GM12891 (cell line): ENCODE measurements around the gene ZC3H14. TPM values are rescaled to one million over a fixed set of nuclear protein-coding genes. Genes with fewer than 3 reads are reported as not detected.
A peak's percentile ranks its signal among the peaks of the same experiment; 100 is the strongest.
"Not testable (repeated sequence)": the region's sequence is repeated elsewhere in the genome, so short reads cannot be mapped to it uniquely, and the experiment has no call there.

ENCODE experiments used
- DNase-seq: peaks from one replicate; pipeline ENCODE4 v3.0.0; 2011; ENCODE audit warnings: low spot score; ENCODE audit not compliant: insufficient read length
- FAIRE-seq: peaks from 2 replicates; lab custom pipeline; 2011; peaks lifted over from hg19 to GRCh38; lab: Jason Lieb, UNC
- PAX5 ChIP-seq: IDR thresholded peaks from 2 replicates; pipeline ENCODE4 v1.6.1; 2011; ENCODE audit warnings: low read length, moderate library complexity, mild to moderate bottlenecking; ENCODE audit not compliant: insufficient read depth, severe bottlenecking
- POLR2A ChIP-seq: IDR thresholded peaks from 2 replicates; pipeline ENCODE4 v1.6.1; 2011; ENCODE audit warnings: low read depth, low read length, control low read depth
- POLR2AphosphoS5 ChIP-seq: IDR thresholded peaks from 2 replicates; pipeline ENCODE4 v1.6.1; 2011; ENCODE audit warnings: low read depth, low read length, control low read depth
- POU2F2 ChIP-seq: IDR thresholded peaks from 2 replicates; pipeline ENCODE4 v1.6.1; 2011; ENCODE audit warnings: low read depth, mild to moderate bottlenecking, control low read depth, low read length, moderate library complexity
- SPI1 ChIP-seq: IDR thresholded peaks from 2 replicates; pipeline ENCODE4 v1.6.1; 2011; ENCODE audit warnings: low read depth, low read length, control low read depth
- TAF1 ChIP-seq: IDR thresholded peaks from 2 replicates; pipeline ENCODE4 v1.6.1; 2011; ENCODE audit warnings: low read depth, low read length, control low read depth
- polyA plus RNA-seq: library from polyadenylated mRNA; unstranded; fragments of >200 nt; gene quantifications from one replicate; pipeline ENCODE4 v1.2.1, GENCODE V29; 2012; ENCODE audit warnings: low read depth, missing spikeins, inconsistent platforms; ENCODE audit not compliant: missing spikeins

ZC3H14 gene, protein sequence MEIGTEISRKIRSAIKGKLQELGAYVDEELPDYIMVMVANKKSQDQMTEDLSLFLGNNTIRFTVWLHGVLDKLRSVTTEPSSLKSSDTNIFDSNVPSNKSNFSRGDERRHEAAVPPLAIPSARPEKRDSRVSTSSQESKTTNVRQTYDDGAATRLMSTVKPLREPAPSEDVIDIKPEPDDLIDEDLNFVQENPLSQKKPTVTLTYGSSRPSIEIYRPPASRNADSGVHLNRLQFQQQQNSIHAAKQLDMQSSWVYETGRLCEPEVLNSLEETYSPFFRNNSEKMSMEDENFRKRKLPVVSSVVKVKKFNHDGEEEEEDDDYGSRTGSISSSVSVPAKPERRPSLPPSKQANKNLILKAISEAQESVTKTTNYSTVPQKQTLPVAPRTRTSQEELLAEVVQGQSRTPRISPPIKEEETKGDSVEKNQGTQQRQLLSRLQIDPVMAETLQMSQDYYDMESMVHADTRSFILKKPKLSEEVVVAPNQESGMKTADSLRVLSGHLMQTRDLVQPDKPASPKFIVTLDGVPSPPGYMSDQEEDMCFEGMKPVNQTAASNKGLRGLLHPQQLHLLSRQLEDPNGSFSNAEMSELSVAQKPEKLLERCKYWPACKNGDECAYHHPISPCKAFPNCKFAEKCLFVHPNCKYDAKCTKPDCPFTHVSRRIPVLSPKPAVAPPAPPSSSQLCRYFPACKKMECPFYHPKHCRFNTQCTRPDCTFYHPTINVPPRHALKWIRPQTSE
- polyA plus RNA-seq, result 26.8 TPM

DNA sequence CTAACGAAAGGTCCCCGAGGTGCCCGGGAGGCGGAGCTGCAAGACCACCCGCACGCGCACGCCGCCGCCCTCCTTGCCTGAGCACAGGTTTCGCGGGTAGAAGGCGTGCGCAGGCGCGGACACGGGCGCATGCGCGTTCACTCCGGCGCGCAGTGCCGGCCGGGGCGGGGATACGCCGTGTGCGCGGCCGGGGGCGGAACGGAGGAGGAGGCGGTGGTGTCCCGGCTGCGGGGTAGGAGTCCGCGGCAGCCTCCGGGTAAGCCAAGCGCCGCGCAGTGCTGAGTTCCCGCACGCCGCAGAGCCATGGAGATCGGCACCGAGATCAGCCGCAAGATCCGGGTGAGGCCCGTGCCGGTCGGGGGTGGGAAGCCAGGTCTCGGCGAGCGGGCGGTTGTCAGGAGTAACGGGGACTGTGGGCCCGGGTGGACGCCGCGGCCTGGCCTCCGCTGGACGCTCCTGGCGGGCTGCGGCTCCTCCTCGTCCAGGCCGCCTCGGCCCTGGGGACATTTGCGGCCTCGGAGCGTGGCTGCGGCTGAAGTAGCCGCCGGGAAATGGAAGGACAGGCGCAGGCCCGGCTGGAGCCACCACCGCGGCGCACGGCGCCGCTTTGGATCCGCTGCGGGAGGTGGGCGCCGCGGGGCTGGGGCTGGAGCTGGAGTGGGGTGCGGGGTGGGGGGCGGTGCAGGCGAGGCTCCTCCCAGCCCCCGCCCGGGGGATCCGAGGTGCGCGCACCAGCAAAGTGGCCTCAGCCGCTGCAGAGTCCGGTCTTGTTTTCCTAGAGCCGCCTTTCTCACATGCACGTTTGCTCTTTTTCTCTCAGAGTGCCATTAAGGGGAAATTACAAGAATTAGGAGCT is at the start of gene ZC3H14:
Gene ZC3H14 (plus strand): TSS at position 207 of the 856 bp plus-strand sequence. CDS start 97 bp downstream, at position 304.
- DNase-seq (peak; percentile 90), FAIRE-seq (peak; percentile 99)
- TF ChIP-seq POU2F2 (no peak), POLR2AphosphoS5 (peak; percentile 69; the same call in 1 of the 2 replicates), SPI1 (no peak), TAF1 (peak; percentile 25; the same call in 1 of the 2 replicates), PAX5 (peak; percentile 8), POLR2A (peak; percentile 63; the same call in 1 of the 2 replicates)

DNA sequence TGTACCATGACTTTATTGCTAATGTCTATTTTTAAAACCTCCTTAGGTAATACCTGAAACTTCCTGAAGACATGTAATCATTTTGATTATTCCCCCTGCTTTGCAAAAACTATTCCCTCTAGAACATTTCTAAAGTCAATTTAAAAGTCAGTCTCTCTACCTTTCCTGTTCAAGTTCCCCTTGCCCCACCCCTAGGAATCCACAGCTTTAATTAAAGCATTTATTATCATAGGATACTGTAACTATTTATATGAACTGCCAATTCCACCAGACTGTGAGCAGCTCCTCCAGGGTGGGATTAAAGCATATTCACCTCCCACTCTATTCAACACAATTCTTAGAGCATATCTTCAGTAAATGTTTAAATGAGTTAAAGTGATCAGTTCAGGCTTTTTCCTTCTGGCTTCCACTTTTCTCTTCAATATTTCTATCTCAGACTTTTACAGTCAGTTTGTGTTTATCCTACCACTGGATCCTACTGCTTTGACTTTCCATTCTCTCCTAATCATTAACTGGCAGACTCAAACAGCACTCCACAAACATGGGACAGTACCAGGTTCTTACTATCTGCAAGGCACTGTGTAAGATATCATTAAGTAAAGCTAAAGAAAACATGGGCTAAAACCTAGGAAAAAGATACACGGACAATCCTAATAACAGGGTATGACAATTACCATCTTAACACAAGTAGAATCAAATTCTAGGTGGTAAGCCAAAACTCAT is 47.2 kb upstream of the ZC3H14 start:
- no peak for TF ChIP-seq POLR2A
- FAIRE-seq (no peak), DNase-seq (no peak)

DNA sequence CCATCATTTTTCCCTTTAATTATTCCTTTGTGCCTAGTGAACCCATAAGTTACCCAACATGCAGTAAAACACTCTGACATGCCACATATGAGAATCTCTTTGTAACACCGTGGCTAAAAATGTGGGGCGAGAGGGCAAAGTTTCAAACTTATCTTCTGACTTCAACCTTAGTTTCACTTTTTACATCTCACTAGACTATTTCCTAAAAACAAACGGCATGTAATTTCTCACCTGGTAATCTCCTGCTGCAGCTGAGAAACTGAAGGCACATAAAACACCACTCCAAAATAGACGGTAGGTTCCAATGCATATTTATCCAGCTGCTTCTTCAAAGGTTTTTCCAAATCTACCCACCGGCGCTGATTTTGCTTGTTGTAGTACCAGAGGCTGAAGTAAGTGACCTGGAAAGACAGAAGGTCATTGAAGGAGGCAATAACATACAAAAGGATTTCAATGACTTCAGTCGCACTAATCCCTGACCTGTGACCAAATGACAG is 45.9 kb upstream of the ZC3H14 start:
- FAIRE-seq, result no peak
- DNase-seq, result no peak
- no peak for TF ChIP-seq POLR2A
- TF ChIP-seq POU2F2, result no peak
- no peak for TF ChIP-seq TAF1
- TF ChIP-seq PAX5, result no peak
- no peak for TF ChIP-seq POLR2AphosphoS5
- no peak for TF ChIP-seq SPI1

DNA sequence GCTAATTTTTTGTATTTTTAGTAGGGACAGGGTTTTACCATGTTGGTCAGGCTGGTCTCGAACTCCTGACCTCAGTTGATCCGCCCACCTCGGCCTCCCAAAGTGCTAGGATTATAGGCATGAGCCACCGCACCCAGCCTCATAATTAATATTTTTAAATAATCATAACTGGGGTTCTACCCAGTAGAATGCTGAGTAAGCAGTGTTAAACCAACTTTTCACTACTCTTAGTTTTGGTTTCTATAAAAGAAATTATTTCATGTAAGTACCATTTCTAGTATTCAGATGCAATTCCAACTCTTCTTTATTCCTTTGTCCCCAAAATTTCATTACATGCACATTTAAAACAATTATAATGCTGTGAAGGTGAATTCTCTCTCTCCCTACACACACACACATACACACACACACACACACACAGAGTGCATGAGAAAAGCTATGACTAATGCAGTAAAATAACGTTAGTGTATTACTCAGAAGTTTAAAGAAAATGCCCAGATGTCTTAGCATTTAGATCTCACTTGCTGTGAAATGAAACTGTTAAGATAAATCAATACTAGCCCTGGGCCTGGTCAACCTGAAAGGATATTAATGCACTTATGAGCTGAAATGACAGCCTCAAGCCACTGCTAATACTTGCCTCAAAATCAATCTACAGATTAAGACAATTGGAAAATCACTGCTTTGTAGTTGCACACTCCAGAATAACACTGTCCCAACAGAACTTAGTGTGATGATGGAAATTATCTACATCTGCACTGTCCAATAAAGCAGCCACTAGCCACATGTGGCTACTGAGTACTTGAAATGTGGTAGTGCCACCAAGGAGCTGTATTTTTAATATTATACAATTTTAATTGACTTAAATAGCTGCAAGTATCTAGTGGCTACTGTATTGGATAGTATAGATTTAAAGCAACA is 44.0 kb upstream of the ZC3H14 start:
- no peak for FAIRE-seq
- no peak for TF ChIP-seq SPI1
- no peak for TF ChIP-seq PAX5
- TF ChIP-seq POU2F2, result no peak
- TF ChIP-seq TAF1, result no peak
- TF ChIP-seq POLR2A, result no peak
- DNase-seq, result no peak

DNA sequence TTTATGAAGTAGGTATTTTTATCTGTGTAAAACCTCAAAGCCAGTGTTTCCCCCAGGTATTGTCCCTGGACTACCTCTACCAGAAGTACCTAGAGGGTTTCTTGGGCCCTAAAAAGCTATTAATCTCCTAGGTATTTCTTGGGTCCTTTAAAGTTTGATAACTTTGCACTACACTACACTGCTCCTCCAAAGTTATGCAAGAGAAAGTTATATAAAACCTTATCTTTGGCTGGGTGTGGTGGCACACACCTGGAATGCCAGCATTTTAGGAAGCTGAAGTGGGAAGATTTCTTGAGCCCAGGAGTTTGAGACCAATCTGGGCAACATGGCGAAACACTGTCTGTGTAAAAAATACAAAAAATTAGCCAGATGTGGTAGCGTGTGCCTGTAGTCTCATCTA is 42.9 kb upstream of the ZC3H14 start:
- DNase-seq, result no peak
- TF ChIP-seq SPI1, result no peak
- no peak for FAIRE-seq

DNA sequence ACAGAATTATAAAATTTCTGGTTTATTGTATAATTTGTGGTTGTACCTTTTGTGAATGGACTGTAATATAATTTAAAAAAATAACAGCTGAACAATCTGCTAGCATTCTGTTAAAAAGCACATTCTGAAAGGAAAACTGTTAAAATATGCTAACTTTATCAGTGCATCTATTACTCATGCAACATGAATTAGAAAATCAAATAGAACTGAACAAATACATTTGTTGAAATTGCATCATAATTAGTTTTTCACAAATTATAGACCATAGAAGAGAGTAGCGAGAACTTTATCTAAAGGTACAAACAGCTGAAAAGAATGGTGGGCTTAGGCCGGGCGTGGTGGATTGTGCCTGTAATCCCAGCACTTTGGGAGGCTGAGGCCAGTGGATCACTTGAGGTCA is 41.0 kb upstream of the ZC3H14 start:
- TF ChIP-seq SPI1 (no peak), POLR2AphosphoS5 (no peak), PAX5 (no peak), POLR2A (no peak), TAF1 (no peak), POU2F2 (no peak)
- DNase-seq (no peak), FAIRE-seq (no peak)

DNA sequence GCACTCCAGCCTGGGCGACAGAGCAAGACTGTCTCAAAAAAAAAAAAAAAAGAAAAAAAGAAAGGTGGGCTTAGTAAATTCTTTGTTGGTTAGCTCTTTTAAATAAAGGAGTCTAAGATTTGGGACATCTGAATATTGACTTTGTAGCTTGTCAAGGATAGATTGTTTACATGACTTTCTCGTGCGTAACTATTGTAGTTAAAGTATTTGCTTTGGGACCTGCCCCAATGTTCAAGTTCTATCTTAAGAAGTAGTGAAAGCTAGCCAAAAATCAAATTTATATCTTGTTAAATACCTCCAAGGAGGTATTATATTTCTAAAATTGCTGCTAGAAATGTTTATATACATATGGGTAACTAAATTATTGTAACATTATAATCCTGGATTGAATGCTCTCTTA is 40.4 kb upstream of the ZC3H14 start:
- DNase-seq, result no peak
- TF ChIP-seq SPI1, result no peak
- TF ChIP-seq POLR2AphosphoS5, result no peak
- TF ChIP-seq TAF1, result no peak
- TF ChIP-seq POLR2A, result no peak
- TF ChIP-seq POU2F2, result no peak
- no peak for TF ChIP-seq PAX5
- no peak for FAIRE-seq

DNA sequence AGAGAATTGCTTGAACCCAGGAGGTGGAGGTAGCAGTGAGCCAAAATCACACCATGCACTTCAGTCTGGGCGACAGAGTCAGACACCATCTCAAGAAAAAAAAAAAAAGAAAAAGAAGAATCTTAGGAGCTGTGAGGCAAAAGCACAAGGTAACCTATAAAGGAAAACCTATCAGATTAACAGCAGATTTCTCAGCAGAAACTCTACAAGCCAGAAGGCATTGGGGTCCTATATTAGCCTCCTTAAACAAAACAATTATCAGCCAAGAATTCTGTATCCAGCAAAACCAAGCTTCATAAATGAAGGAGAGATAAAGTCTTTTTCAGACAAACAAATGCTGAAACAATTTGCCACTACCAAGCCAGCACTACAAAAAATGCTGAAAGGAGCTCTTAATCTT is 32.9 kb upstream of the ZC3H14 start:
- not testable (repeated sequence) for FAIRE-seq, DNase-seq
